HEK293 (cell line): ENCODE measurements around the gene CEP104.

Experiments used
- KLF10 ChIP-seq: fragments of 450-650 bp; IDR thresholded peaks from 2 replicates; pipeline ENCODE4 v1.5.1; 2018; ENCODE audit warnings: missing biosample characterization, mild to moderate bottlenecking, missing genetic modification characterization
- MYNN ChIP-seq: fragments of 450-650 bp; formaldehyde crosslinking; IDR thresholded peaks from 2 replicates; pipeline ENCODE4 v1.5.1; 2016; ENCODE audit warnings: missing biosample characterization, missing genetic modification characterization, borderline replicate concordance
- PRDM4 ChIP-seq: fragments of 450-650 bp; formaldehyde crosslinking; IDR thresholded peaks from 2 replicates; pipeline ENCODE4 v1.5.1; 2017; ENCODE audit warnings: missing biosample characterization, missing genetic modification characterization
- SALL2 ChIP-seq: fragments of 450-650 bp; formaldehyde crosslinking; IDR thresholded peaks from 2 replicates; pipeline ENCODE4 v1.5.0; 2017; ENCODE audit warnings: missing biosample characterization, mild to moderate bottlenecking, missing genetic modification characterization, borderline replicate concordance
- ZBTB11 ChIP-seq: fragments of 450-650 bp; formaldehyde crosslinking; conservative IDR thresholded peaks from 2 replicates; pipeline ENCODE4 v1.5.1; 2016; ENCODE audit warnings: low read depth, missing biosample characterization, missing genetic modification characterization
- ZNF133 ChIP-seq: fragments of 450-650 bp; formaldehyde crosslinking; IDR thresholded peaks from 2 replicates; pipeline ENCODE4 v1.5.1; 2016; ENCODE audit warnings: missing biosample characterization, missing genetic modification characterization
- ZNF266 ChIP-seq: fragments of 450-650 bp; formaldehyde crosslinking; IDR thresholded peaks from 2 replicates; pipeline ENCODE4 v1.5.1; 2016; ENCODE audit warnings: missing biosample characterization, missing genetic modification characterization, low read depth
- ZNF302 ChIP-seq: fragments of 450-650 bp; formaldehyde crosslinking; IDR thresholded peaks from 2 replicates; pipeline ENCODE4 v1.5.1; 2016; ENCODE audit warnings: missing biosample characterization, missing genetic modification characterization, low read depth
- ZNF366 ChIP-seq: fragments of 450-650 bp; formaldehyde crosslinking; conservative IDR thresholded peaks from 2 replicates; pipeline ENCODE4 v1.5.1; 2016; ENCODE audit warnings: missing biosample characterization, missing genetic modification characterization
- ZNF416 ChIP-seq: fragments of 450-650 bp; formaldehyde crosslinking; IDR thresholded peaks from 2 replicates; pipeline ENCODE4 v1.5.1; 2016; ENCODE audit warnings: missing biosample characterization, missing genetic modification characterization
- ZNF510 ChIP-seq: fragments of 450-650 bp; formaldehyde crosslinking; IDR thresholded peaks from 2 replicates; pipeline ENCODE4 v1.5.1; 2018; ENCODE audit warnings: mild to moderate bottlenecking, missing genetic modification characterization, missing biosample characterization; ENCODE audit not compliant: insufficient replicate concordance
- ZNF518A ChIP-seq: fragments of 450-650 bp; formaldehyde crosslinking; conservative IDR thresholded peaks from 2 replicates; pipeline ENCODE4 v1.5.1; 2016; ENCODE audit warnings: low read depth, missing biosample characterization, missing genetic modification characterization
- ZNF560 ChIP-seq: fragments of 450-650 bp; formaldehyde crosslinking; IDR thresholded peaks from 2 replicates; pipeline ENCODE4 v1.5.1; 2017; ENCODE audit warnings: missing biosample characterization, missing genetic modification characterization, borderline replicate concordance
- ZNF561 ChIP-seq: fragments of 450-650 bp; IDR thresholded peaks from 2 replicates; pipeline ENCODE4 v1.5.1; 2018; ENCODE audit warnings: missing biosample characterization, missing genetic modification characterization, borderline replicate concordance
- ZNF639 ChIP-seq: fragments of 450-650 bp; formaldehyde crosslinking; IDR thresholded peaks from 2 replicates; pipeline ENCODE4 v1.5.1; 2016; ENCODE audit warnings: missing biosample characterization, missing genetic modification characterization
- ZNF654 ChIP-seq: fragments of 450-650 bp; formaldehyde crosslinking; IDR thresholded peaks from 2 replicates; pipeline ENCODE4 v1.5.1; 2016; ENCODE audit warnings: low read depth, missing biosample characterization, missing genetic modification characterization
- ZNF747 ChIP-seq: fragments of 450-650 bp; formaldehyde crosslinking; IDR thresholded peaks from 2 replicates; pipeline ENCODE4 v1.5.1; 2016; ENCODE audit warnings: missing biosample characterization, missing genetic modification characterization
- ZNF785 ChIP-seq: fragments of 450-650 bp; formaldehyde crosslinking; IDR thresholded peaks from 2 replicates; pipeline ENCODE4 v1.5.1; 2016; ENCODE audit warnings: missing biosample characterization, missing genetic modification characterization
- ZSCAN18 ChIP-seq: fragments of 450-650 bp; formaldehyde crosslinking; IDR thresholded peaks from 2 replicates; pipeline ENCODE4 v1.5.1; 2016; ENCODE audit warnings: missing biosample characterization, missing genetic modification characterization
- ZXDB ChIP-seq: fragments of 450-650 bp; formaldehyde crosslinking; IDR thresholded peaks from 2 replicates; pipeline ENCODE4 v1.5.1; 2016; ENCODE audit warnings: missing biosample characterization, missing genetic modification characterization
- TF ChIP-seq, protein P1 (sequence below): fragments of 450-650 bp; formaldehyde crosslinking; IDR thresholded peaks from 2 replicates; pipeline ENCODE4 v1.5.1; 2016; ENCODE audit warnings: missing biosample characterization, missing genetic modification characterization, borderline replicate concordance
- TF ChIP-seq, protein P2 (sequence below): fragments of 450-650 bp; formaldehyde crosslinking; IDR thresholded peaks from 2 replicates; pipeline ENCODE4 v1.5.1; 2016; ENCODE audit warnings: missing biosample characterization, missing genetic modification characterization

CEP104 gene

DNA sequence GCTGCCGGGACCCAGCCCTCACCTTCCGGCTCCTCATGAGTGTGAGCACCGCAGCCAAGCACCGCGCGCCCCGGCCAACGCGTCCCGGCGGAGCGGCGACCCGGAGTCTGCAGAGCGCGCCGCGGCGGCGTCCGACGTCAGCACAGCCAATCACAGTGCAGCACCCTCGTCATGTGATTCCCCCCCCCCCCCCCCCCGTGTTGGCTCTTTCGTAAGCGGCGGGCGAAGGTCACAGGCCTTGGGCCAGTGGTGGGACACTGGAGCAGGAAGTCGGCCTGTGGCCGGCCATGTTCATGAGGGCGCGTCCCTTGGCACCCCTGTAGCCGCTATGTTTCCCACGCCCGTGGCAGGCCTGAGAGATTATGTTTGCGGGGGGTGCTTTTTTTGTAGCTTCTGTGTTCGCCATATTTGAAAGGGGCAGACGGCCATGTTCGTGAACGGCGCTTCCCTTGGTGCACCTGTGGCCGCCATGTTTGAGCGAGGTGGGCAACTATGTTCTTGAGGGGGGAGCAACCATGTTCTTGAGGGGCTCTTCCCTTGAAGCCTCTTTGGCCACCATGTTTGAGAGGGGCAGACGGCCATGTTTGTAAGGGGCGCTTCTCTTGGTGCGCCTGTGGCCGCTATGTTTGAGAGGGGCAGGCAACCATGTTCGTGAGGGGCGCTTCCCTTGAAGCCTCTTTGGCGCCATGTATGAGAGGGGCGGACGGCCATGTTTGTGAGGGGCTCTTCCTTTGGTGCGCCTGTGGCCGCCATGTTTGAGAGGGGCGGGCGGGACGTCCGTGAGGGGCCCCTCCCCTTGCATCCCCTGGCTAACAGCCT, 43.3 kb upstream of the CEP104 start, which contains the start of gene C1orf174 (continued):
- peak; percentile 96 for TF ChIP-seq ZXDB
- no peak for TF ChIP-seq ZNF416 (tag by site-specific recombination)
- TF ChIP-seq, protein P1, sequence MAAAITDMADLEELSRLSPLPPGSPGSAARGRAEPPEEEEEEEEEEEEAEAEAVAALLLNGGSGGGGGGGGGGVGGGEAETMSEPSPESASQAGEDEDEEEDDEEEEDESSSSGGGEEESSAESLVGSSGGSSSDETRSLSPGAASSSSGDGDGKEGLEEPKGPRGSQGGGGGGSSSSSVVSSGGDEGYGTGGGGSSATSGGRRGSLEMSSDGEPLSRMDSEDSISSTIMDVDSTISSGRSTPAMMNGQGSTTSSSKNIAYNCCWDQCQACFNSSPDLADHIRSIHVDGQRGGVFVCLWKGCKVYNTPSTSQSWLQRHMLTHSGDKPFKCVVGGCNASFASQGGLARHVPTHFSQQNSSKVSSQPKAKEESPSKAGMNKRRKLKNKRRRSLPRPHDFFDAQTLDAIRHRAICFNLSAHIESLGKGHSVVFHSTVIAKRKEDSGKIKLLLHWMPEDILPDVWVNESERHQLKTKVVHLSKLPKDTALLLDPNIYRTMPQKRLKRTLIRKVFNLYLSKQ (tag by site-specific recombination), result no peak
- TF ChIP-seq ZBTB11 (tag by site-specific recombination), result peak; percentile 83; the same call in 1 of the 2 replicates
- no peak for TF ChIP-seq ZNF266 (tag by site-specific recombination)
- no peak for TF ChIP-seq ZNF785 (tag by site-specific recombination)
- TF ChIP-seq, protein P2, sequence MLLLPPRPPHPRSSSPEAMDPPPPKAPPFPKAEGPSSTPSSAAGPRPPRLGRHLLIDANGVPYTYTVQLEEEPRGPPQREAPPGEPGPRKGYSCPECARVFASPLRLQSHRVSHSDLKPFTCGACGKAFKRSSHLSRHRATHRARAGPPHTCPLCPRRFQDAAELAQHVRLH (tag by site-specific recombination), result 0 out of 2 replicates have a peak, but pooled peaks have one; percentile 13
- TF ChIP-seq ZNF654, result no peak
- no peak for TF ChIP-seq ZNF510 (tag by site-specific recombination)
- TF ChIP-seq ZNF366 (tag by site-specific recombination), result no peak
- TF ChIP-seq KLF10, result no peak
- TF ChIP-seq ZNF133 (tag by site-specific recombination), result no peak
- TF ChIP-seq ZNF561 (tag by site-specific recombination), result peak; percentile 43
- no peak for TF ChIP-seq ZNF560 (tag by site-specific recombination)
- no peak for TF ChIP-seq MYNN (tag by site-specific recombination)
- no peak for TF ChIP-seq ZSCAN18 (tag by site-specific recombination)
- no peak for TF ChIP-seq PRDM4 (tag by site-specific recombination)
- no peak for TF ChIP-seq SALL2 (tag by site-specific recombination)
- TF ChIP-seq ZNF639 (tag by site-specific recombination), result peak; percentile 87
- TF ChIP-seq ZNF747 (tag by site-specific recombination), result no peak
- TF ChIP-seq ZNF518A (tag by site-specific recombination), result peak; percentile 39; the same call in 1 of the 2 replicates
- TF ChIP-seq ZNF302, result no peak
